HG03571 (cell line): ENCODE results near the gene BCR.

Experiments
- ATAC-seq: cut with Tn5 transposase; IDR thresholded peaks from one replicate; pipeline ENCODE4 v1.9.1; 2021; ENCODE audit not compliant: unreplicated experiment

Gene BCR

DNA sequence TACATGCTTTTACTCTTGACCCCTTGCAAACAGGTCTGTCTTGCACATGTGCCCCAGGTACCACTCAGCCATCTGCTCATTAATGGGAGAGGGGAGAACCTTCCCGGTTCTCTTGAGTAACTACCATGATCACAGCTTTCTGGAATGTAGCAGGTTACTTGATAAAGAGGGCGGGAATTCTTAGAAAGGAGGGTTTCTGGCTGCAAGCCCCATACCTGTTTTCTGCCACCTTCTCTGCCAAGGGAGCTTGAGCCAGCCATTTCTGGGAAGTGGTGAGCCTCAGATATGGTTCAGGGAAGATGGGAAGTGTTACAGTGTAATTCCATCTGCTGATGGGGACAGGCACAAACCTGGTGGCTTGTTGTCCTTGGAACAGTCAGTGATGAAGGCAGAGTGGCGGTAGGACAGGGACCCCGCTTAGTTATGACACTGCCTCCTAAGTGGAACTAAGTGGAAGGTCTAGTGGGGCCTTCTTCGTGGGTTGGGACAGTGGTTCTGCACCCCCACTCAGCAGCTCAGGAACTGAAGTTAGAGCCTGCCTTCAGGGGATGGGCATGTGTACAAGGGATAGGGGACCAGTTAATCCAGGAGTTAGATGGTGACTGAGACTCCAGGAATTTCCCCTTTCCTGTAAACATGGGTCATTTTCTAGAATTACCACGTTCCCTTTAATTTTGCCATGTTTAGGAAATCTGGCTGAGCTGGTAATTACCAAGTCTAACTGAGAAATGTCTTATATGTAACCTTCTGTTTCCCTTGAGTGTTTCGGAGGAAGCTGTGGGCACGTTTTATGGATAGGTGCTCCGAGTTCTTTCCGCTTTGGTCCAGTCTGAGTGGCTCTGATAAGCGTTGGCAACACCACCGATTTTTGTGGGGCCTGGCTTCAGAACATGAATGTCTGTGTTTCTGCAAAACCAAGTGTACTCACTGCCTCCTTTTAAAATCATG, 35.3 kb downstream of the BCR start:
- ATAC-seq: no peak

- ATAC-seq: no peak
Measured at GRCh38 chr22:23216461-23217170, 36.3 kb downstream of the BCR start.

DNA sequence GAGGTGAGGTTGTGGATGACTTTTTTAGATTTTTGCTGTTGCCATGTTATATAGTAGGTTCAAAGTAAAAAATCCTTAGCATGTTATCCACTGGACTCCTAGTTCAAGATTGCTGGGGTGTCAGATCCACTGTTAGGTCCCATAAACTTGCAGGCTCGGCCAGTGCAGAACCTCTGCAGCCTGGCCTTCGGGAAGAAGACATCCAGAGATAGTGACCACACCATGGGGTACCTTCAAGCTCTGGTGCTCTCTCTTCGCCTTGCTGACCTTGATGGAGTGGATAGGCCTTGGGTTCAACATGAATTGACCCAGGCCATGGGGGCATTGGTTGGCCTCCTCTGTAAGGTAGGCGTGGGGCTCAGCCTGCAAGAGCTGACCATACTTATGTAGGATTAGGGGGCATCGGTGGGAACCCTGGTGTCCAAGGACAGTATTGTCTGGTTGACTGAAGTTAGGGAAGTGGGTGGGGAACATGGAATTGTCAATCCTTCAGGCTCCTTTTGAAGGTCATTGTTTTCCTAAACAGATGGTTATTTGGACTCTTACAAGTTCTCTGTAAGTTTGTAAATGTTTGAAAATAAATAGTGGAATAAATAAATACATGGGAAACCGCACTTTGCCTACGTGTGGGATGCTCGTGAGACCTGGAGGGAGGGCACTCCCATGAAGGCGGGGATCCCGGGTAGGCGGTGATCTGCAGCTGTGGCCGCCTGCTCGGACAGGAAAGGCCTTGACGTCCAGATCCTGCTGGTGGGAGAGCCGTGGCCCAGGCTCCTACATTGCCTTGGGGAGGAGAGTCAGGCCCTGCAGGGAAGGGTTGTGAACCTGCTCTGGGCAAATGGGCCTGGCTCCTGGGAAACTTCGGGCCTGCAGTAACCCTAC, 37.1 kb downstream of the BCR start:
- ATAC-seq: no peak

- ATAC-seq: no peak
Measured at GRCh38 chr22:23218053-23218866, 38.0 kb downstream of the BCR start.

DNA sequence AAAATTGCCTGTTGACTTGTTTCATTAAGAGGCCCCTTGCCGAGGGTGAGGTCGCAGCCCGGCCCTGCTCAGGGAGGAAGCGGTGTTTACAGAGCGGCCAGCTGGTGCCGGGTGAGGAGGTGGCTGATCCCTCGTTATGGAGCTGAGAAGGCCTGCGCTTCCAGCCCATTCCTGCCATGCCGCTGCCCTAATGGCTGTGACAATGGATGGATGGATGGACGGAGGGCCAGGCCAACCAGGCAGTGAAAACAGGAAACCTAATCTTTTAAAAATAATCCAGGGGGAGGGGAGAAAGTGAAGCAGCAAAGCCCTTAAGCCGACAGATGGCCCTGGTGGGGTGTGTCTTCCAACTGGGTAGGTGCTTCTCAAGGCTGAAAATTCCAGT, 38.5 kb downstream of the BCR start:
- ATAC-seq: no peak

- no peak for ATAC-seq
Measured at GRCh38 chr22:23219317-23219716, 39.0 kb downstream of the BCR start.

DNA sequence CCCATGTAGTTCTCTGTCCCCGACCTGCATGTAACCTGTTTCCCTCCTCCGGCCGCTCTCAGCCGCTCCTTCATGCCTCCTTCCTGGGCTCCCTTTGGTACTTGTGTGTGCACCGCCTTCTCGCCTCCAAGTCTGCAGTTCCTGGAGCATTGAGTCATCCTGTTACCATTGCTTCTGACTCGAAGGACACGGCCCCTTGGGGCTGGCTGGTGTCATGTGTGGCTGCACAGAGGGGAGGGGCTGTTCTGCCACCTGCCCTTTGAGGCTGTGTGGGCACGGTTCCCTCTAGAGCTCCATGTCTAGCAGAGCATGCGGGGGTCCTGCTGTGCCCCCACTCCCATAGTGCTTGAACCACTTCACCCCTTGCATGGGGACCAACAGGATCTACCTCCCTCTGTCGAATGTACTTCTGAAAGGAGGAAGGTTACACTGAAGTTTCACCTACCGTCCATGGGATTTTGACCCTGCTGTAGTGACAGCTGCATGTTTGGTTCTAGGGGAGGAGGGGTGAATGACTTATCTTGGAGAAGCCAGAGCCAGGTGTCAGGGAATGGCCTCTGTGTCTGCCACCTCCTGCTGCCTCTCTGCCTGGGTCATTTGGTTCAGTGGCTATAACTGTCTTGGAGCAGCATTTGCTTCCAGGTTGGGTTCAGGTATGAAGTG, 39.6 kb downstream of the BCR start:
- ATAC-seq: no peak

- ATAC-seq: no peak
Measured at GRCh38 chr22:23220485-23221350, 40.4 kb downstream of the BCR start.

DNA sequence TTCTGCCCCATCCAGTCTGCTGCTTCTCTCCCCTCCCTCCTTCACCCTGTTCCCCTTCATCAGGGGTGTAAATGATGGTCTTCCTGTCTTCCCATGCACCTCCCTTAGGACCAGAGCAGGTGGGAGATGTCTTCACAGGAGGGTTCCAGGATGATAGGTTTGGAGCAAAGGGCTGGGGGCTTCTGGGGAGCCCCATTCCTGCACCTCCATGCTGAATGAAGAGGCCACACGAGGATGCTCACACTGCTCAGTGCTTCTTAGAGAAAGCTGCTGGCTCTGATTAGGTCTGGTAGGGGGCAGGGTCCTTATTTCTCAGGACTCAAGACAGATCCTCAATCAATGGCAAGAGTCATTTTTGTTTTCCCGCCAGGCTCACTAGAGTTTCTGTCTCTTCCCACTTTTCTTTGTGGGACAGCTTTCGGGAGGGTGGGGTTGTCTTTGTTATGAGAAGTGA, 41.1 kb downstream of the BCR start:
- no peak for ATAC-seq

DNA sequence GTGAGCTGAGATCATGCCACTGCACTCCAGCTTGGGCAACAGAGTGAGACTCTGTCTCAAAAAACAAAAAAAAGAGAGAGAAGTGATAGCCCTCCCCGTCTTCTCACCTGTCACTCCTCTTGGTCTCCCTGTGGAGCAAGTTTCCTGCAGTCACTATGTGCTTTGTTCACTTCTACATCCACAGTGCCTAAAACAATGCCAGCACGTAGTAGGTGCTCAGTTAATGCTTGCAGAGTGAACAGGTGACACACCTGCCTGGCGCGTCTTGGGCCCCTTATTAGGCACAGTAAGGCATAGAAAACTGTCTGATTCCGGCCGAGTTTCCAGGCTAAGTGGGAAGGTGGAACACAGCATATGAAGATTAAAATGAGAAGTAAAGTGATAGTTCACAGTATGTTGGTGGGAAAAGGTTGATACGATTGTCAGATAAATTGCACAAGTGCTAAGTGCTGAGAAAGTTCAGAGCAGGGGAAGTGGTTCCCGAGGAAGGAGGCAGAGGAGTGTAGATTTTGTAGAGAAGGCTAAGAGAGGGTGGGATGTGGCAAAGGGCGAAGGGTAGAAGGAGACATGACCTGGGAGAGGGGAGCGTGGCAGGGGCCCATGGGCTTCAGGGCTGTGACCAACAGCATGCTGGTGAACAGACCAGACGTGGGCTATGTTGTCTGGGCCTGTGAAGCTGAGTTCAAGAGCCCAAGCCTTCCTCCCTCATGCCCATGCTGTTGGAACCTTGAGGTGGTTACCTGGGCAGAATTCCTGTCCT, 41.9 kb downstream of the BCR start:
- no peak for ATAC-seq

GRCh38 chr22:23222793-23223568, 42.7 kb downstream of the BCR start:
- ATAC-seq: no peak

DNA sequence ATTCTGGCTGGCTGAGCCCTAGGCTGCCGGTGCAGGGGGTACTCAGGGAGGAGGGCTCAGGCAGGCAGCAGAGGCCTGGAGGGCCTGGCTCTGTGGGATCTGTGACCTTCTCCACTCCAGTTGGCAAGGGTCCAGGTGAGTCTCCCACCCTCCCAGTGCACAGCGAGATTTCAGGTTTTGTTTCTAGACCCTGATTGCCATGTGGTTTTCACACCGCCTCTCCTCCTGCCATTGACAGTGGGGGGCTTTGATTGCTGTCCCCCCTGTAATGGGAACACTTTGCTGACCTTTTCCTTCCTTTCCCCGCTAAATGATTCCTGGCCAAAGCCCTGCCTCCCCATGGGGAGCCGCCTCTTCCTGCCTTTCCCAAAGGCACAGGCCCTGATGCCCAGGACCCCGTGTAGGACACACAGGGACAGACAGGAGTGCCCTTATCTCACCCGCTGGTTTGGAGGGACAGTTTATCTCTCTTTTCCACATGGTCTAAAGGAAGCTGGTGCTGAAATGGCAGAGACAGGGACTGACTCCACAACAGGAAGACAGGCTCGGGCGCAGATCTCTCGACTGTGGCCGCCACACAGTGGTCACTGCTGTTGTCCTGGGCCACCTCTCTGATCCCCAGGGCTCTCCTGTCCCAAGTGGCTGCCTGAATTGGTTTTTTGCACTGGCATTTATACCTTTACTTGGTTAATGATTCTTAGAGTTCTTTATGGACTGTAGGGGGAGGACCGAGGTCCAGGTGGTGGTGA, 43.4 kb downstream of the BCR start:
- no peak for ATAC-seq

DNA sequence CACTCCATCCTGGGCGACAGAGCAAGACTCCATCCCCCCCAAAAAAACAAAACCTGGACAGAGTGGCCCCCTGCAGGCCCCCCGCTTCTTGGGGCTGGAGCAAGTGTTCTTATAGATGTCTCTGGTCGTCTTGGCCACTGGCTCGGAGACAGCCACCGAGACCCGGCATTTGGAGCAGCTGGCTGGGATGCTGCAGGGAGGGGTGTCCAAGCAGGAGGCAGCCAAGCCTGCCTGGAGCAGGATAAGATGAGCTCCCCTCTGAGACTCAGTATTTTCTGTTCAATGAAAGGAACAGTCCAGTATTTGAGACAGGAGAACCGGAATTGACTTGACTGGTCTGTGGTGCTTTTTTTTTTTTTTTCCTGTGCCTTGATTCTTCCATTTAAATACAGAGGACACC, 44.5 kb downstream of the BCR start:
- ATAC-seq: no peak

- ATAC-seq: no peak
Measured at GRCh38 chr22:23225337-23225723, 45.0 kb downstream of the BCR start.

- ATAC-seq: no peak
Measured at GRCh38 chr22:23225724-23226496, 45.6 kb downstream of the BCR start.

DNA sequence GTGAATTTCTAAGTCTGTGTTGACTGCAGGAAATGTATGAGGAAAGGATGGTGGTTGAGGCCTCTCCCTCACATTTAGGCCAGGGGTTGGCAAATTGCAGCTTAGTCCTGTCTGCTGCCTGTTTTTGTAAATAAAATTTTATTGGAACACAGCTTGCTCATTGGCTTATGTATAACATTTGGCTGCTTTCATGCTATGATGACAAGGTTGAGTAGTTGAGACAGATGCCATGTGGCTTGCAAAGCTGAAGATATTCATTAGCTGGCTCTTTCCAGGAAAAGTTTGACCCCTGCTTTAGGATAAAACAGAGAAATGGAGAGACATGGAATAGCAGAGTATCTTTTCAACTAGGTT, 46.2 kb downstream of the BCR start:
- ATAC-seq: no peak
